ENCODE results near the gene NOPCHAP1. TPM values are rescaled to one million over a fixed set of nuclear protein-coding genes. Genes with fewer than 3 reads are reported as not detected.
"Not testable (repeated sequence)": the region's sequence is repeated elsewhere in the genome, so short reads cannot be mapped to it uniquely, and the experiment has no call there.

Gene NOPCHAP1
- total and polyA plus RNA-seq, 5 donors from 2014 or later: 11.6 to 26.9 (median 17.3) TPM

GRCh38 chr12:104948716-104949115 is 37.4 kb upstream of the NOPCHAP1 start:
- H3K27me3 ChIP-seq (ENCODE audit: control insufficient read depth, insufficient read depth, low read length); H3K9me3 ChIP-seq (ENCODE audit: control insufficient read depth in 2 of 2, low read length in 2 of 2); H3K36me3 ChIP-seq (ENCODE audit: control insufficient read depth, insufficient read depth, low read length); H3K4me3 ChIP-seq (ENCODE audit: low read depth, low read length); H3K4me3 Mint-ChIP-seq; H3K4me1 Mint-ChIP-seq; H3K27ac ChIP-seq (ENCODE audit: insufficient read depth, low read length, poor library complexity, severe bottlenecking); H3K9me3 Mint-ChIP-seq; H3K36me3 Mint-ChIP-seq; H3K4me1 ChIP-seq (ENCODE audit: control insufficient read depth, insufficient read depth, low read length, poor library complexity, severe bottlenecking); DNase-seq; ATAC-seq (ENCODE audit: low read depth in 2 of 2); H3K27me3 Mint-ChIP-seq: not testable (repeated sequence)
- H3K27ac Mint-ChIP-seq: peak overlapping the region in 1 of 3 donors; percentile 48

GRCh38 chr12:104951759-104952509 is 34.2 kb upstream of the NOPCHAP1 start:
- H3K9me3 Mint-ChIP-seq: no peaks in the 10 kb centered on the region
- Histone ChIP-seq H3K27ac (ENCODE audit: insufficient read depth, low read length, poor library complexity, severe bottlenecking) (no peak overlapping the region), H3K27me3 (ENCODE audit: control insufficient read depth, insufficient read depth, low read length) (no peaks in the 10 kb centered on the region), H3K4me3 (ENCODE audit: low read depth, low read length) (no peak overlapping the region), H3K36me3 (ENCODE audit: control insufficient read depth, insufficient read depth, low read length) (no peaks in the 10 kb centered on the region), H3K9me3 (ENCODE audit: control insufficient read depth in 2 of 2, low read length in 2 of 2) (no peaks in the 10 kb centered on the region), H3K4me1 (ENCODE audit: control insufficient read depth, insufficient read depth, low read length, poor library complexity, severe bottlenecking) (no peaks in the 10 kb centered on the region)
- H3K27ac Mint-ChIP-seq: no peak overlapping the region
- ATAC-seq (ENCODE audit: low read depth in 2 of 2) (no peak), DNase-seq (no peak)
- H3K27me3 Mint-ChIP-seq: no peaks in the 10 kb centered on the region
- peaks cover 0 to 2% (median under 1%) of the 10 kb centered on the region in 4 donors for H3K4me1 Mint-ChIP-seq
- H3K4me3 Mint-ChIP-seq: no peak overlapping the region
- no peaks in the 10 kb centered on the region for H3K36me3 Mint-ChIP-seq

GRCh38 chr12:104952816-104953215 is 33.3 kb upstream of the NOPCHAP1 start:
- Mint-ChIP-seq H3K4me1 (peaks cover 0 to 7% (median 5%) of the 10 kb centered on the region in 4 donors), H3K9me3 (no peaks in the 10 kb centered on the region), H3K4me3 (no peak overlapping the region), H3K36me3 (no peaks in the 10 kb centered on the region), H3K27me3 (no peaks in the 10 kb centered on the region), H3K27ac (no peak overlapping the region)
- H3K4me3 ChIP-seq (ENCODE audit: low read depth, low read length): no peak overlapping the region
- no peaks in the 10 kb centered on the region for H3K9me3 ChIP-seq (ENCODE audit: control insufficient read depth in 2 of 2, low read length in 2 of 2)
- H3K4me1 ChIP-seq (ENCODE audit: control insufficient read depth, insufficient read depth, low read length, poor library complexity, severe bottlenecking): no peaks in the 10 kb centered on the region
- H3K27ac ChIP-seq (ENCODE audit: insufficient read depth, low read length, poor library complexity, severe bottlenecking): no peak overlapping the region
- H3K36me3 ChIP-seq (ENCODE audit: control insufficient read depth, insufficient read depth, low read length): no peaks in the 10 kb centered on the region
- H3K27me3 ChIP-seq (ENCODE audit: control insufficient read depth, insufficient read depth, low read length): no peaks in the 10 kb centered on the region
- ATAC-seq (ENCODE audit: low read depth in 2 of 2) (no peak), DNase-seq (no peak)

GRCh38 chr12:104953323-104953722 is 32.8 kb upstream of the NOPCHAP1 start:
- H3K4me1 Mint-ChIP-seq: peaks cover 0 to 7% (median 5%) of the 10 kb centered on the region in 4 donors
- H3K27ac ChIP-seq (ENCODE audit: insufficient read depth, low read length, poor library complexity, severe bottlenecking): no peak overlapping the region
- no peaks in the 10 kb centered on the region for H3K9me3 ChIP-seq (ENCODE audit: control insufficient read depth in 2 of 2, low read length in 2 of 2)
- no peaks in the 10 kb centered on the region for H3K36me3 Mint-ChIP-seq
- H3K27me3 Mint-ChIP-seq: no peaks in the 10 kb centered on the region
- H3K4me3 ChIP-seq (ENCODE audit: low read depth, low read length): no peak overlapping the region
- no peak overlapping the region for H3K27ac Mint-ChIP-seq
- no peaks in the 10 kb centered on the region for H3K27me3 ChIP-seq (ENCODE audit: control insufficient read depth, insufficient read depth, low read length)
- no peak overlapping the region for H3K4me3 Mint-ChIP-seq
- H3K36me3 ChIP-seq (ENCODE audit: control insufficient read depth, insufficient read depth, low read length): no peaks in the 10 kb centered on the region
- ATAC-seq (ENCODE audit: low read depth in 2 of 2): no peak
- H3K9me3 Mint-ChIP-seq: no peaks in the 10 kb centered on the region
- DNase-seq: no peak
- peaks cover under 1% of the 10 kb centered on the region for H3K4me1 ChIP-seq (ENCODE audit: control insufficient read depth, insufficient read depth, low read length, poor library complexity, severe bottlenecking)

- no peak for DNase-seq
- Histone ChIP-seq H3K9me3 (ENCODE audit: control insufficient read depth in 2 of 2, low read length in 2 of 2) (no peaks in the 10 kb centered on the region), H3K36me3 (ENCODE audit: control insufficient read depth, insufficient read depth, low read length) (no peaks in the 10 kb centered on the region), H3K27me3 (ENCODE audit: control insufficient read depth, insufficient read depth, low read length) (no peaks in the 10 kb centered on the region), H3K27ac (ENCODE audit: insufficient read depth, low read length, poor library complexity, severe bottlenecking) (no peak overlapping the region), H3K4me3 (ENCODE audit: low read depth, low read length) (no peak overlapping the region), H3K4me1 (ENCODE audit: control insufficient read depth, insufficient read depth, low read length, poor library complexity, severe bottlenecking) (peaks cover 13% of the 10 kb centered on the region)
- no peaks in the 10 kb centered on the region for H3K9me3 Mint-ChIP-seq
- peaks cover 7 to 22% (median 11%) of the 10 kb centered on the region in 4 donors for H3K4me1 Mint-ChIP-seq
- ATAC-seq (ENCODE audit: low read depth in 2 of 2): no peak
- H3K27me3 Mint-ChIP-seq: peaks cover 4% of the 10 kb centered on the region
- no peaks in the 10 kb centered on the region for H3K36me3 Mint-ChIP-seq
- peak overlapping the region in 1 of 3 donors; percentile 50 for H3K27ac Mint-ChIP-seq
- H3K4me3 Mint-ChIP-seq: peak overlapping the region in 1 of 4 donors; percentile 90
Observed at GRCh38 chr12:104955703-104956102, 30.4 kb upstream of the NOPCHAP1 start.

- Mint-ChIP-seq H3K27ac (peak overlapping the region in 2 of 3 donors; percentile 35 to 91), H3K9me3 (no peaks in the 10 kb centered on the region), H3K27me3 (peaks cover 8% of the 10 kb centered on the region), H3K36me3 (no peaks in the 10 kb centered on the region), H3K4me1 (peaks cover 7 to 22% (median 12%) of the 10 kb centered on the region in 4 donors), H3K4me3 (peak overlapping the region; percentile 90 to 94 (median 90))
- ATAC-seq (ENCODE audit: low read depth in 2 of 2): no peak
- peak overlapping the region; percentile 62 for H3K4me3 ChIP-seq (ENCODE audit: low read depth, low read length)
- peak in 1 of 3 donors; percentile 1 for DNase-seq
- H3K4me1 ChIP-seq (ENCODE audit: control insufficient read depth, insufficient read depth, low read length, poor library complexity, severe bottlenecking): peaks cover 13% of the 10 kb centered on the region
- no peaks in the 10 kb centered on the region for H3K36me3 ChIP-seq (ENCODE audit: control insufficient read depth, insufficient read depth, low read length)
- no peaks in the 10 kb centered on the region for H3K27me3 ChIP-seq (ENCODE audit: control insufficient read depth, insufficient read depth, low read length)
- H3K27ac ChIP-seq (ENCODE audit: insufficient read depth, low read length, poor library complexity, severe bottlenecking): no peak overlapping the region
- no peaks in the 10 kb centered on the region for H3K9me3 ChIP-seq (ENCODE audit: control insufficient read depth in 2 of 2, low read length in 2 of 2)
Observed at GRCh38 chr12:104956870-104957718, 29.0 kb upstream of the NOPCHAP1 start.

- H3K36me3 Mint-ChIP-seq: no peaks in the 10 kb centered on the region
- peaks cover 7 to 22% (median 12%) of the 10 kb centered on the region in 4 donors for H3K4me1 Mint-ChIP-seq
- peak overlapping the region; percentile 90 to 94 (median 90) for H3K4me3 Mint-ChIP-seq
- H3K27ac Mint-ChIP-seq: peak overlapping the region in 2 of 3 donors; percentile 35 to 91
- peak; percentile 9 to 17 for ATAC-seq (ENCODE audit: low read depth in 2 of 2)
- H3K27me3 Mint-ChIP-seq: peaks cover 8% of the 10 kb centered on the region
- H3K27me3 ChIP-seq (ENCODE audit: control insufficient read depth, insufficient read depth, low read length): peaks cover 2% of the 10 kb centered on the region
- peak overlapping the region; percentile 62 for H3K4me3 ChIP-seq (ENCODE audit: low read depth, low read length)
- peak overlapping the region; percentile 14 for H3K27ac ChIP-seq (ENCODE audit: insufficient read depth, low read length, poor library complexity, severe bottlenecking)
- no peaks in the 10 kb centered on the region for H3K9me3 Mint-ChIP-seq
- no peaks in the 10 kb centered on the region for H3K36me3 ChIP-seq (ENCODE audit: control insufficient read depth, insufficient read depth, low read length)
- peaks cover 13% of the 10 kb centered on the region for H3K4me1 ChIP-seq (ENCODE audit: control insufficient read depth, insufficient read depth, low read length, poor library complexity, severe bottlenecking)
- no peaks in the 10 kb centered on the region for H3K9me3 ChIP-seq (ENCODE audit: control insufficient read depth in 2 of 2, low read length in 2 of 2)
- peak in 2 of 3 donors; percentile 26 to 28 for DNase-seq
Observed at GRCh38 chr12:104957719-104958000, 28.5 kb upstream of the NOPCHAP1 start.
